Fibroblast of lung (primary cell): Measurements from ENCODE around the gene ITIH2. TPM values are rescaled to one million over a fixed set of nuclear protein-coding genes. Genes with fewer than 3 reads are reported as not detected.

Source experiments
- DNase-seq, 2 donors: peaks; one replicate each; pipeline versions ENCODE4 v3.0.0 to v3.0.0-alpha.2; 2010; ENCODE audit warnings: low read depth in 2 of 2
- H2AFZ ChIP-seq: 2 replicates; pipeline ENCODE4 v1.5.1; 2012; ENCODE audit warnings: low read length, control low read depth, inconsistent platforms
- H3K27ac ChIP-seq: 2 replicates; pipeline ENCODE4 v1.5.1; 2011; ENCODE audit warnings: low read length, control low read depth; ENCODE audit not compliant: insufficient read depth
- H3K27me3 ChIP-seq: 2 replicates; pipeline ENCODE4 v1.5.1; 2011; ENCODE audit warnings: mild to moderate bottlenecking, low read length; ENCODE audit not compliant: control insufficient read depth, insufficient read depth
- H3K36me3 ChIP-seq: 2 replicates; pipeline ENCODE4 v1.5.1; 2011; ENCODE audit warnings: low read length; ENCODE audit not compliant: control insufficient read depth, insufficient read depth
- H3K4me1 ChIP-seq: 2 replicates; pipeline ENCODE4 v1.5.1; 2011; ENCODE audit warnings: low read length; ENCODE audit not compliant: control insufficient read depth, insufficient read depth; ENCODE audit errors: extremely low read depth
- H3K4me2 ChIP-seq: 2 replicates; pipeline ENCODE4 v1.5.1; 2011; ENCODE audit warnings: low read length, control low read depth; ENCODE audit not compliant: insufficient read depth; ENCODE audit errors: extremely low read depth
- H3K4me3 ChIP-seq, 4 experiments: fragments of 200-600 bp in 1 of 4; sonication (generic) in 1 of 4; replicated peaks in 1 of 4; 2 replicates each; pipeline ENCODE4 v1.5.1; 2011 to 2016; ENCODE audit warnings: low read length in 4 of 4, low read depth in 3 of 4, mild to moderate bottlenecking in 3 of 4, control low read depth in 2 of 4, inconsistent platforms in 1 of 4, mixed read lengths in 1 of 4; ENCODE audit not compliant: insufficient read depth in 1 of 4; ENCODE audit errors: control extremely low read depth in 1 of 4
- H3K79me2 ChIP-seq: 2 replicates; pipeline ENCODE4 v1.5.1; 2012; ENCODE audit warnings: mild to moderate bottlenecking, low read length, inconsistent platforms; ENCODE audit not compliant: control insufficient read depth, insufficient read depth
- H3K9ac ChIP-seq: 2 replicates; pipeline ENCODE4 v1.5.1; 2011; ENCODE audit warnings: mild to moderate bottlenecking, low read length, control low read depth; ENCODE audit not compliant: insufficient read depth
- H3K9me3 ChIP-seq: 2 replicates; pipeline ENCODE4 v1.5.1; 2012; ENCODE audit warnings: low read depth, low read length; ENCODE audit not compliant: control insufficient read depth, insufficient read depth
- H4K20me1 ChIP-seq: 2 replicates; pipeline ENCODE4 v1.5.1; 2011; ENCODE audit warnings: low read length; ENCODE audit not compliant: control insufficient read depth, insufficient read depth; ENCODE audit errors: extremely low read depth
- CTCF ChIP-seq, 2 donors: IDR thresholded peaks in 1 of 2; conservative IDR thresholded peaks in 1 of 2; 1 replicate in 1 of 2; 2 replicates in 1 of 2; pipeline ENCODE4 v1.5.1; 2011 to 2012; ENCODE audit warnings: low read length in 2 of 2, control low read depth in 1 of 2, inconsistent platforms in 1 of 2, low read depth in 1 of 2, mild to moderate bottlenecking in 1 of 2
- EZH2 ChIP-seq: IDR thresholded peaks from 2 replicates; pipeline ENCODE4 v1.5.1; 2012; ENCODE audit warnings: low read length, control low read depth, mild to moderate bottlenecking; ENCODE audit errors: missing control alignments
- polyA plus RNA-seq, 2 donors: library from polyadenylated mRNA; depleted of rRNA in 1 of 2; stranded (reverse) in 1 of 2; unstranded in 1 of 2; fragments of >200 nt; gene quantifications; 2 replicates each; pipeline ENCODE4 v1.2.1, GENCODE V29; 2011 to 2012; ENCODE audit warnings: missing spikeins in 1 of 2
- total RNA-seq: library from RNA; depleted of rRNA; stranded (reverse); fragments of >200 nt; gene quantifications from 2 replicates; pipeline ENCODE4 v1.2.1, GENCODE V29; 2014

ITIH2 gene
- total and polyA plus RNA-seq, 2 donors (not counting 1 experiment from before 2014, with no cell fraction given): not detected

DNA sequence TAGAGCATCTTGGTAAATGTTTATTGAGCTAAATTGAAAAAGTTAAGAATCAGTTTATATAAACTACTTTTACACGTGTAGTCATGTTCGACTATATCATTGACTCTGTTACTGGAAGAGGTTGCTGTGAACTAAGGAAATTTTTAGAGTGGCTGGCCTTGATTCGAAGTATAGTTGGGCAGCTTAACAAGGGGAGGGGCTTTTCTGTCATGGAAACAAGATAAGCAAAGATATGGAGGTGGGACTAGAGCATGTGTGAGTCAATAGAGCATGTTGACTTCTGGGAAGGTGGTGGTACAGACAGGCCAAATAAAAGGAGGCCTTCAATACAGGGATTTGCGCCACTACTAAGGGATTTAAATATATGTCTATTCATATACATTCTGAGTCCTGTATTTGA is 92.5 kb downstream of the ITIH2 start:
- Histone ChIP-seq H3K9ac (no peak overlapping the region), H3K79me2 (peaks cover 58% of the 10 kb centered on the region)
- DNase-seq: peak; percentile 25 to 85

GRCh38 chr10:7797582-7797981 is 94.5 kb downstream of the ITIH2 start:
- no peak overlapping the region for H3K4me3 ChIP-seq
- H3K9ac ChIP-seq: no peak overlapping the region
- peaks cover 40% of the 10 kb centered on the region for H3K79me2 ChIP-seq
- no peaks in the 10 kb centered on the region for H4K20me1 ChIP-seq
- H2AFZ ChIP-seq: no peak overlapping the region
- H3K27me3 ChIP-seq: no peaks in the 10 kb centered on the region
- peaks cover 10% of the 10 kb centered on the region for H3K4me1 ChIP-seq
- H3K4me2 ChIP-seq: peak overlapping the region; percentile 83
- peak overlapping the region; percentile 74 for H3K27ac ChIP-seq
- peaks cover 6% of the 10 kb centered on the region for H3K36me3 ChIP-seq
- no peaks in the 10 kb centered on the region for H3K9me3 ChIP-seq
- DNase-seq: peak; percentile 89 to 98
- TF ChIP-seq CTCF (conservative IDR thresholded peaks at IDR 0.05 in 1 of 2, IDR thresholded peaks at IDR 0.05 in 1 of 2; ENCODE audit: low read depth in 1 of 2, low read length in 2 of 2) (no peak), EZH2 (no peak)

More for the DNA sequence above, 92.5 kb downstream of the ITIH2 start:
- no peak overlapping the region for H3K4me3 ChIP-seq
- no peaks in the 10 kb centered on the region for H4K20me1 ChIP-seq
- H3K27me3 ChIP-seq: no peaks in the 10 kb centered on the region
- no peak overlapping the region for H2AFZ ChIP-seq
- no peak for TF ChIP-seq EZH2
- TF ChIP-seq CTCF (conservative IDR thresholded peaks at IDR 0.05 in 1 of 2, IDR thresholded peaks at IDR 0.05 in 1 of 2; ENCODE audit: low read depth in 1 of 2, low read length in 2 of 2): no peak
- H3K36me3 ChIP-seq: peaks cover 2% of the 10 kb centered on the region
- peaks cover 10% of the 10 kb centered on the region for H3K4me1 ChIP-seq
- H3K9me3 ChIP-seq: no peaks in the 10 kb centered on the region
- no peak overlapping the region for H3K27ac ChIP-seq
- no peak overlapping the region for H3K4me2 ChIP-seq

Other genes starting within 250 kb of the ITIH2 start
- gene ITIH5, start 36.4 kb upstream of the ITIH2 start, total RNA-seq: 12.4 and 49.3 TPM in 2 replicates
- gene ITIH5, start 36.4 kb upstream of the ITIH2 start, polyA plus RNA-seq: 0.11 and 0.22 TPM in 2 replicates
- gene KIN, start 84.7 kb downstream of the ITIH2 start, total RNA-seq: 7.2 and 10.1 TPM in 2 replicates
- gene KIN, start 84.7 kb downstream of the ITIH2 start, polyA plus RNA-seq: 8.9 and 9.6 TPM in 2 replicates
- 170 and 172 TPM in 2 replicates for gene ATP5F1C, start 84.9 kb downstream of the ITIH2 start, total RNA-seq
- 331 and 353 TPM in 2 replicates for gene ATP5F1C, start 84.9 kb downstream of the ITIH2 start, polyA plus RNA-seq
- 1.5 and 2.1 TPM in 2 replicates for gene TAF3, start 115.2 kb downstream of the ITIH2 start, total RNA-seq
- 4.0 and 5.0 TPM in 2 replicates for gene TAF3, start 115.2 kb downstream of the ITIH2 start, polyA plus RNA-seq